DND-41 (cell line): ENCODE data around the gene TMED1.
A peak's percentile ranks its signal among the peaks of the same experiment; 100 is the strongest.
"Not testable (repeated sequence)": the region's sequence is repeated elsewhere in the genome, so short reads cannot be mapped to it uniquely, and the experiment has no call there.

Experiments
- ATAC-seq: fragments of 200-7000 bp; cut with Tn5 transposase; 3 replicates; pipeline ENCODE4 v1.9.1; 2021; ENCODE audit warnings: low read depth; ENCODE audit not compliant: insufficient read depth
- DNase-seq: peaks from one replicate; pipeline ENCODE4 v3.0.0-alpha.2; 2020
- H2AFZ ChIP-seq: 2 replicates; pipeline ENCODE4 v1.6.0; 2012; ENCODE audit warnings: low read depth, low read length
- H3K27ac ChIP-seq: 2 replicates; pipeline ENCODE4 v1.5.1; 2012; ENCODE audit warnings: low read length, inconsistent platforms
- H3K27me3 ChIP-seq: fragments of 200-600 bp; sonication (generic); 2 replicates; pipeline ENCODE4 v1.6.0; 2012; ENCODE audit warnings: low read length, mild to moderate bottlenecking, inconsistent platforms; ENCODE audit not compliant: insufficient read depth, poor library complexity
- H3K36me3 ChIP-seq: 2 replicates; pipeline ENCODE4 v1.5.1; 2012; ENCODE audit warnings: low read length, inconsistent platforms; ENCODE audit not compliant: insufficient read depth
- H3K4me1 ChIP-seq: 2 replicates; pipeline ENCODE4 v1.5.1; 2012; ENCODE audit warnings: mild to moderate bottlenecking, low read length; ENCODE audit not compliant: insufficient read depth
- H3K4me2 ChIP-seq: 2 replicates; pipeline ENCODE4 v1.6.0; 2012; ENCODE audit warnings: mild to moderate bottlenecking, moderate library complexity, low read length, inconsistent platforms; ENCODE audit not compliant: insufficient read depth
- H3K4me3 ChIP-seq, 2 experiments: fragments of 200-600 bp in 1 of 2; shearing (Covaris generic) in 1 of 2; 2 replicates each; pipeline ENCODE4 v1.5.1; 2012 to 2016; ENCODE audit warnings: inconsistent platforms in 2 of 2, low read length in 2 of 2, mild to moderate bottlenecking in 2 of 2, low read depth in 1 of 2, moderate library complexity in 1 of 2
- H3K79me2 ChIP-seq: 2 replicates; pipeline ENCODE4 v1.6.0; 2012; ENCODE audit warnings: low read length, inconsistent platforms; ENCODE audit not compliant: insufficient read depth
- H3K9ac ChIP-seq: 2 replicates; pipeline ENCODE4 v1.6.0; 2012; ENCODE audit warnings: low read depth, mild to moderate bottlenecking, inconsistent platforms, low read length, moderate library complexity
- H3K9me3 ChIP-seq: 2 replicates; pipeline ENCODE4 v1.5.1; 2012; ENCODE audit warnings: low read length, moderate library complexity, mild to moderate bottlenecking, inconsistent platforms; ENCODE audit not compliant: insufficient read depth, severe bottlenecking
- H4K20me1 ChIP-seq: 2 replicates; pipeline ENCODE4 v1.6.0; 2012; ENCODE audit warnings: low read length; ENCODE audit not compliant: insufficient read depth
- CTCF ChIP-seq: IDR thresholded peaks from 2 replicates; pipeline ENCODE4 v1.5.1; 2012; ENCODE audit warnings: borderline replicate concordance, low read length, moderate library complexity, mild to moderate bottlenecking; ENCODE audit not compliant: poor library complexity, severe bottlenecking; ENCODE audit errors: extremely low read depth
- EZH2 ChIP-seq: IDR thresholded peaks from 3 replicates; pipeline ENCODE4 v1.6.1; 2012; ENCODE audit warnings: borderline replicate concordance, low read depth, mild to moderate bottlenecking, moderate library complexity, low read length, inconsistent platforms; ENCODE audit not compliant: severe bottlenecking

The TMED1 gene

DNA sequence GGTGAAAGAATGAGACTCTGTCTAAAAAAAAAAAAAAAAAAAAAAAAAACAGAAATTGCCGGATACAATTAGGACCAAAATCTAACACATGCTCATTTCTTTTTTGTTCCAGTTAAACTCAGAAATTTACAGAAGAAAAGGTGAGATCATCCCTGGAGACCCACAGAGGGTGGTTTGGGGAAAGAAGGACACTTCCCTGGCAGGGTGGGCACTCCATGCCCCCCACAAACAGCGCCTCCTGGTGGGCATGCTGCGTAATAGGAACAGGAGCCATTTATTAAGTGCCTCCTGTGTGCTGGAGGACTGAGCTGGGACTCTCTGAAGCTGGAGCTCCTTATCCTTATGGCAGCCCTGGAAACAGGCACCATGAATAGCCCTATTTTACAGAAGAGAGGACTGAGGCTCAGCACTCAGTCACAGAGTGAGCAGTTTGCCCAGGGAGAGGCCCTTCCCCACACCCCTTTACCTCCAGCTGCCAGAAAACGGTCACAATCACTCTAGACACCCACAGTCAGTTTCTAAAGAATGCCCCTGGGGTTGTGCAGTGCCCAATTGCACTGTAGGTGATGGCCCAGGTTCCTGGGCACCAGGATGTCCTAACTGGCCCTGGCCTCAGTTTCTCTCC lies 22.3 kb upstream of the TMED1 start:
- Histone ChIP-seq H3K9ac (no peak overlapping the region), H3K27me3 (no peaks in the 10 kb centered on the region), H3K4me2 (no peak overlapping the region), H3K36me3 (no peaks in the 10 kb centered on the region), H4K20me1 (no peaks in the 10 kb centered on the region), H3K79me2 (no peaks in the 10 kb centered on the region), H3K27ac (no peak overlapping the region), H3K4me1 (no peaks in the 10 kb centered on the region), H3K4me3 (no peak overlapping the region), H3K9me3 (no peaks in the 10 kb centered on the region), H2AFZ (0 out of 2 replicates have a peak overlapping the region, but pooled peaks have one; percentile 4)
- TF ChIP-seq EZH2 (no peak), CTCF (peak; percentile 87)
- peak; percentile 76 for ATAC-seq
- DNase-seq = peak; percentile 54

- not testable (repeated sequence) for ATAC-seq, H3K4me1 ChIP-seq, H3K27me3 ChIP-seq, H3K36me3 ChIP-seq, H3K4me3 ChIP-seq, H2AFZ ChIP-seq, DNase-seq, H4K20me1 ChIP-seq, H3K4me2 ChIP-seq, H3K9me3 ChIP-seq, H3K79me2 ChIP-seq, H3K27ac ChIP-seq, H3K9ac ChIP-seq
Observed at GRCh38 chr19:10856899-10857298, 20.9 kb upstream of the TMED1 start.

GRCh38 chr19:10855879-10856522 lies 20.0 kb upstream of the TMED1 start:
- ATAC-seq (peak; percentile 65; the same call in 2 of the 3 replicates), DNase-seq (peak; percentile 55)
- no peak overlapping the region for H3K27ac ChIP-seq
- no peaks in the 10 kb centered on the region for H3K27me3 ChIP-seq
- no peaks in the 10 kb centered on the region for H4K20me1 ChIP-seq
- no peak overlapping the region for H3K4me2 ChIP-seq
- no peak overlapping the region for H3K9ac ChIP-seq
- no peaks in the 10 kb centered on the region for H3K36me3 ChIP-seq
- H3K79me2 ChIP-seq = no peaks in the 10 kb centered on the region
- H2AFZ ChIP-seq = no peak overlapping the region
- no peaks in the 10 kb centered on the region for H3K9me3 ChIP-seq
- H3K4me1 ChIP-seq = no peaks in the 10 kb centered on the region
- TF ChIP-seq EZH2 (no peak), CTCF (peak; percentile 70)
- H3K4me3 ChIP-seq = no peak overlapping the region

DNA sequence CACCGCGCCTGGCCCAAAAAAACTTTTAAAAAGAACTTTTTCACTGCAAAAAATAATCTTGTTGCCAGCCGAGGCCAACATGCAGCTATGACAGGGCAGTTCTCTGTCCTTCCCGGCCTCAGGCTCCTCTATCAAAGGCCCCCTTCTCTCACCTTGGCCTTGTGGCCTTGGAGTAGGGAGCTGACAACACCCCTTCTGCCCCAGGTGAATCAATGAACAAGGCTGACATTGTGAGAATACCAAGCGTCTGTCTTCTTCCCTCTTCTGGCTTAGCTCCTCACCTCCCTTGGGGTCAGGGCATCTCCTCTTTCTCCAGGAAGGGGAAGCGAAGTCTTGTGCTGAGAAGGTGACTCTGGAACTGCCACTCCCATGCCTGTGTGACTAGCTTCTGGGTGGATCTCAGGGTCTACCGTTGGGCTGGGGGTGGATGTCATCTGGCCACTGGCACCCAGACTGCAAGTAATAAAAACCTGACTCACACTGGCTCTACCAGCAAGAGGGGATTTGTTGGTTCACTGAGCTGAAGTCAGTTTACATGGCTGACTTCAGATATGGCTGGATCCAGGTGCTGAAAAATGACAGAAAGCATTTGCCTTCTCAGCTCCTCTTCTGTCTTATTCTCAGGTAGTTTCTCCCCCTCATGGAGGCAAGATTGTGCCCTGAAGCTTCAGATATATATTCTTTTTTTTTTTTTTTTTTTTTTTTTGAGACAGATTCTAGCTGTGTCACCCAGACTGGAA lies 18.5 kb upstream of the TMED1 start:
- no peaks in the 10 kb centered on the region for H3K4me1 ChIP-seq
- no peak overlapping the region for H3K4me2 ChIP-seq
- H3K9me3 ChIP-seq = no peaks in the 10 kb centered on the region
- no peak overlapping the region for H3K9ac ChIP-seq
- H2AFZ ChIP-seq = no peak overlapping the region
- DNase-seq (no peak), ATAC-seq (no peak)
- no peaks in the 10 kb centered on the region for H3K79me2 ChIP-seq
- no peaks in the 10 kb centered on the region for H3K36me3 ChIP-seq
- H3K27me3 ChIP-seq = no peaks in the 10 kb centered on the region
- no peak overlapping the region for H3K4me3 ChIP-seq
- TF ChIP-seq CTCF (no peak), EZH2 (no peak)
- H3K27ac ChIP-seq = no peak overlapping the region
- no peaks in the 10 kb centered on the region for H4K20me1 ChIP-seq
